CD4-positive, alpha-beta T cell treated with Interleukin-15 for 4 hours (primary cell): Measurements from ENCODE around the gene CPNE8.
"Not testable (repeated sequence)": the region's sequence is repeated elsewhere in the genome, so short reads cannot be mapped to it uniquely, and the experiment has no call there.

Experiments used
- DNase-seq: peaks from one replicate; pipeline ENCODE4 v3.0.0-alpha.2; 2020; ENCODE audit warnings: low spot score

The CPNE8 gene

DNA sequence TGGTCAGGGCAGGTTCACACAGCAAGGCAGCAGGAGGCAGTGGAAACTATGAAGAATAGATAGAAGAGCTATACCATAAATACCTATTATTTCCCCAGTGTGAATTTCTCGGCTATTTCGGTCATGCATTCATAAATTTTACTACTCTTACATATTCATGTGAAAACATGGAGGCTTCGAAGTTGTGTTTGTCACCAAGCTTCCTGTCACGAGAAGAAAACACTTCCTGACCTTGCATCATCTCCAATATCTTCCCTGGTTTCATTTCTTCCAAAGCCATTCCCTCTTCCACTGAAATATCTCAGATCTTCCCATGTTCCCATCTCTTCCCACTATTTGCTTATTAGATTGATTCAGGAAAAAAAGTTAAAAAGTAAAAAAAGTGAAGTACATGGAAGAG lies 80.4 kb downstream of the CPNE8 start:
- no peak for DNase-seq

DNA sequence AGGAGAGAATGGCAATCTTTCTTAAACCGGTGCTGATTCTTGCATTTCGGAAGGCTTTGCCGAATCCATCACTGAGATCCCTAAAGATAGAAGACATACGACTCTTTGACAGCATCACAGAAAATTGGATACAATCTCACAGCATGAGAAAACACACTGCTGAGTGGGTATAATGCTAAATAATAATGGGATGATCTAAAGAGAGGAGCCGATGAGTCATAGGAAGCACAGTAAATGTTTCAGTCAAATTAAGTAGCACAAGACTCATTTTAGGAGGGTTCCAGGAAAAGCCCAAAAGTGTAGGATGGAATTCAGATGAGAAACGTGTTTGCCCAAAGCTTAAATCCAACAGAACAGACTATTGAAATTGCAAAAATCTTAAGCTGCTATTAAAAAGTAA lies 81.7 kb downstream of the CPNE8 start:
- no peak for DNase-seq

DNA sequence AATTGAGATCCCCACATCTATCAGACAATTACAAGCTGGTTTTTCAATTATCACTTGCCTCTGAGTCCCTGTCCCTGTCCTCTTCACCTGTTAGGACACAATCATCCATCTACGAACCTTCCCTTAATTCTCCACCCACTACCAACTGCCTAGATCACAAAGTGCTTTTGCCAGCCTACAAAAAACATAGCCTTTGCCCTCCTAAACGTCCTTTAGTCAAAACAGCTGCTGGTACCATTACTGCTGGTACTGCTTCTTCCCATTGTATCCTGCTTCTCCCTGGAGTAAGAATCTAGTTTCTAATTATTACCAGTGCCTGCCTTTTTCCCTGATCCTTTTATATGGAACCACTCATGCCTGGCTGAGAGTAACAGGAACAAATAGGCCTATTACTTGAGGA lies 82.1 kb downstream of the CPNE8 start:
- no peak for DNase-seq

DNA sequence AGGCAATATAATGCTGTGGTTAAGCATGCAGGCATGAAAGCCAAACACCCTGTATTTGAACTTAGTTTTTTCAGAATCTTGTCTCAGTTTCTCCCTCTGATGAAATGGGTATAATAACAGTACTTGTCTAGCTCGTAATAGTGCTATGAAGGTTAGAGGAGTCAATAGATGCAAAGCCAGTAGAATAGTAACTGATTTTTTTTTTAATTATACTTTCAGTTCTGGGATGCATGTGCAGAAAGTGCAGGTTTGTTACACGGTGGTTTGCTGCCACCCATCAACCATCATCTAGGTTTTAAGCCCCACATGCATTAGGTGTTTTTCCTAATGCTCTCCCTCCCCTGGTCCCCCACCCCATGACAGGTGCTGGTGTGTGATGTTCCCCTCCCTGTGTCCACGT lies 87.4 kb downstream of the CPNE8 start:
- no peak for DNase-seq

DNA sequence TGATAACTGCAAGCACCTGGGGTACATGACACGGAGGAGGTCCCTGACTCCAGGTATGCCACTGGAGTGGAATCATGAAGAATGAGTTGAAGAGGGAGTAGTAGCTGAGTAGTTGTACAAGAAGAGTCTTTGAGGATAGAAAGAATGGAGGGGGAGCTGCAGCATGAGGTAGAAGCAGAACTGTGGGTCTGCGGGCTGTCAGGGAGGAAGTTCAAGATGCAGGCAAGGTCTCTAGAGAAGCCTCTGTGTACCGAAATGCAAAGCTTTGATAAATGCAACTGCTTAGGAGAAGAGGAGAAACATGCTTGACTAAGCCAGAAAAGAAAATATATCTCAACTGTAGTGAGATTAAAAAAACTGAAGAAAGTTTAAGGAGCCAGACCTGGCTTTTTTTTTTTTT lies 91.5 kb downstream of the CPNE8 start:
- DNase-seq, result no peak

DNA sequence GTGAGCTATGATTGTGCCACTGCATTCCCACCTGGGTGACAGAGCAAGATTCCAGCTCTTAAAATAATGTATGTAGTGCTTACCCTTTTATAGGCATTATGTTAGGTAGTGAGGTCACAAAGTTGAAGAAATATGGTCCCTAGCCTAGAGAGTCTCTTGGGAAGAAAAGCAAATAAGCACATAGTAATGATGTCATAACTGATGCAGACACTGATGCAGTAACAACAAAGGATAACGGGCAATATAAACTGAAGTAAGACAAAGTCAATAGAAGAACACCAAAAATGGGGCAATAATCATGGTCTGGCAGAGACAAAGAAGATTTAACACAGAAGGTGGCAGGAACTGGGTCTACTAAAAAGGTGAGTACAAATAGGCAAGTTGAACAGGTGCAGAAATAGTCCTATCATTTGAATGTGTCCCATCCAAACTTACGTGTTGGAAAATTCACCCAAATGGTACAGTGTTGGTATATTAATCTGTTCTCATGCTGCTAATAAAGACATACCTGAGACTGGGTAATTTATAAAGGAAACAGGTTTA lies 93.5 kb downstream of the CPNE8 start:
- DNase-seq, result no peak

DNA sequence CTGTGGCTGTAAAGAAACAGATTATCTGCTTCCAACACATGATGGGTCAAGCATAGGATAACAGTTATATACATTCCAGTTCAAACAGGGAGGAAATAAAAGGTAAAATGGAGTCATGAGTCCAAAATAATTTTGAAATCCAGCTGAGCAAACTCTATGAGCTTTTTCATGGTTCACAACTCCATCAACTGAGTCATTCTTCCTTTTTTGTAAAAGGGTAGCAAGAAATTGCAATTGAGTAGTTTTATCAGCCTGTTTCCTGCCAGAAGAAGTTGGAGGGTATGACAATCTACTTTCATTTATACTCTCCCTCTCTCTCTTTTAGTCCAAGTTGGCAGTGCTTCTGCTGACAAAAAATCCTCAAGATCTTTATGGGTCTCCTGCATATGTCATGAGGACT lies 95.6 kb downstream of the CPNE8 start:
- no peak for DNase-seq

DNA sequence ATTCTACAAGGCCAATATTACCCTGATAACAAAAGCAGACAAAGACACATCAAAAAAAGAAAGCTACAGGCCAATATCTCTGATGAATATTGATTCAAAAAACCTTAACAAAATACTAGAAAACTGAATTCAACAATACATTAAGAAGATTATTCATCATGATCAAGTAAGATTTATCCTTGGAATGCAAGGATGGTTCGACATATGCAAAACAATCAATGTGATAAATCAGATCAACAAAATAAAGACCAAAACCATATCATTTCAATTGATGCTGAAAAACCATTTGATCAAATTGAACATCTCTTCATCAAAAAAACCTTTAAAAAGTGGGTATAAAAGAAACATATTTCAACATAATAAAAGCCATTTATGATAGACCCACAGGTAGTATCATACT lies 117.3 kb downstream of the CPNE8 start:
- DNase-seq, result no peak

DNA sequence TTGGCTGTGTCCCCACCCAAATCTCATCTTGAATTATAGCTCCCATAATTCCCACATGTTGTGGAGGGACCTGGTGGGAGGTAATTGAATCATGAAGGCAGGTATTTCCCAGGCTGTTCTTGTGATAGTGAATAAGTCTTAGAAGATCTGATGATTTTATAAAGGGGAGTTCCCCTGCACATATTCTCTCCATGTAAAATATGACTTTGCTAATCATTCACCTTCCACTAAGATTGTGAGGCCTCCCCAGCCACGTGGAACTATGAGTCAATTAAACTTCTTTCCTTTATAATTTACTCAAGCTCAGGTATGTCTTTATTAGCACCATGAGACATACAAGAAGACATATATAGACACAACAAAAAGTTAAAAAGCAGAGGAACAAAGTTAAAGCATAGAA lies 120.0 kb downstream of the CPNE8 start:
- no peak for DNase-seq

DNA sequence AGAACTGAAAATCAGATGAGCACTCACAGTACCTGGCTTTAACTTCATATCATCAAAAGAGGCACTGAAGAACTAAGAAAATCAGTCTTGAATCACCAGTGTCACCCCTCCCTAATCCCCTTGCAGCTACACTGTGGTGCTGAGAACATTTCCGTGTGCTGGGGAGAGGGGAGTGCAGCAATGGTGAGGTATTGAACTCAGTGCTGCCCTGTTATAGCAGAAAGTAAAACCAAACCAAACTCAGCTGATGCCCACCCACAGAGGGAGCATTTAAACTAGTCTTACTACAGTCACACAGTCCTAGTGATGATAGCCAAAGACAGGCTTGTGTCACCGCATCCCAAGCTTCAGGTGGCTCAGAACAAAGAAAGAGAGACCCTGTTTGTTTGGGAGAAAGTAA lies 122.1 kb downstream of the CPNE8 start:
- DNase-seq, result no peak

DNA sequence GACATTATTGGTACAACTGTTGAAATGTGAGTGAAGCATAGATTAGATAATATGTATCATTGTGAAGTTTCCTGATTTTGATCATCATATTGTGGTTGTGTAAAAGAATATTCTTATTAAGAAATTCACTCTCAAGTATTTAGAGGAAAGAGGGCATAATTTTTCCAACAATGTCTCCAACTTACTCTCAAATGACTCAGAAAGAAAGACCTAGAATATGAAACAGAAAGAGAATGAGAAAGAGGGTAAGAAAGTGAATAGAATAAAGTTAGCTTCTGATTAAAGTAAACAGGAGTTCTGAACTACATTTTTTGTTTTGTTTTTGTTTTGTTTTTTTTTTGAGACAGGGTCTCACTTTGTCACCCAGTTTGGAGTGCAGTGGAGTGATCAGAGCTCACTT lies 123.0 kb downstream of the CPNE8 start:
- DNase-seq, result no peak

DNA sequence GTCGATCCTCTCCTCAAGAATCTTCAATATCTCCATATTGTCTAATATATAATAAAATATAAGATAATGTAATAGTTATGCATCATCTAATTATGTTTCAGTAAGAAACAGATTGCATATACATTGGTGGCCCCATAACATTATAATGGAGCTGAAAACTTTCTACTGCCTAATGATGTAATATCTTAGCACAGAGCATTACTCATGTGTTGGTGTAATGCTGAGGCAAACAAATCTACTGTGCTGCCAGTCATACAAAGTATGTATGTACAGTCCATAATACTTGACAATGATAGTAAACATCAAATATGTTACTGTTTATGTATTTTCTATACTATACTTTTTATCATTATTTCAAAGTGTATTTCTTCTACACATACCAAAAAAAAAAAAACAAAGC lies 128.7 kb downstream of the CPNE8 start:
- DNase-seq, result no peak

DNA sequence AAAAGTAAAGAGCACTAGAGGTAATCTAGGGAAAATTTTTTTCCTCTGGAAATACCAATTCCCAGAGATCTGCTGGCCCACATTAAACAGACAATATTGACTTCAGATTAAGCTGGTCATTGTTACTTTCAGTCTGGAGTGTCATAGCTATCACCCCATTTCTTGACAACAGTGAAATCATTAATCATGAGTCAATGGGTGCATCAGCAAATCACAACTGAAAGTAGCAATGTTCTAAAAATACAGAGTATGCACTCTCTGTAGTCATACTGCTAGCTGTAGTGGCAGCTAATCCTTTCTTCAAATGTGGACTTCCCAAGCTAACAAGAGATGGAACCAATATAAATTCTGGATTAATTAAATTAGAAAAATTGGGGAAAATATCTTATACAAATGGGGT lies 129.9 kb downstream of the CPNE8 start:
- DNase-seq, result no peak

DNA sequence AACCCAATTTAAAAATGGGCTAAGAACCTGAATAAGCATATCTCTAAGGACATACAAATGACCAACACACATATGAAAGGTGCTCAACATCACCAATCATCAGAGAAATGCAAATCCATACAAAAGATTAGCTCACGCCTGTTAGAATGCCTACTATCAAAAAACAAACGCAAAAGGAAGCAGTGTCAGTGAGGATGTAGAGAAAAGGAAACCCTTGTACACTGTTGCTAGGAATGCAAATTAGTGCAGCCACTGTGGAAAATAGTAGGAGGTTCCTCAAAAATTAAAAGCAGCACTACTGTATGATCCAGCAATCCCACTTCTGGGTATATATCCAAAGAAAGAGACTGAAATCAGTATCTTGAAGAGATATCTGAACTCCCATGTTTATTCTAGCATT lies 133.0 kb downstream of the CPNE8 start:
- DNase-seq, result no peak

DNA sequence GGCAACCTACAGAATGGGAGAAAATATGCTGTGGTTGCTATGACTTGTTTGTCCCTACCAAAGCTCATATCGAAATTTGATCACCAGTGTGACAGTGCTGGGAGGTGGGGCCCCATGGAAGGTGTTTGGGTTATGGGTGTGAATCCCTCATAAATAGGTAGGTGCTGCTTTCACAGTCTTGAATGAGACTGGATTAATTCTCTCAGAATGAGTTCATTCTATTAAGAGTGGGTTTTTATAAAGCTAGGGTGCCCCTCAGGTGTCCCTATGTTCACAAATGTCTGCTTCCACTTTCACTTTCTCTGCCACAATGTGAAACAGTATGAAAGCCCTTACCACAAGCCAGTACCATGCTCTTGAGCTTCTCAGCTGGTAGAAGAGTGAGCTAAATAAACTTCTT lies 133.5 kb downstream of the CPNE8 start:
- DNase-seq, result peak; percentile 17

DNA sequence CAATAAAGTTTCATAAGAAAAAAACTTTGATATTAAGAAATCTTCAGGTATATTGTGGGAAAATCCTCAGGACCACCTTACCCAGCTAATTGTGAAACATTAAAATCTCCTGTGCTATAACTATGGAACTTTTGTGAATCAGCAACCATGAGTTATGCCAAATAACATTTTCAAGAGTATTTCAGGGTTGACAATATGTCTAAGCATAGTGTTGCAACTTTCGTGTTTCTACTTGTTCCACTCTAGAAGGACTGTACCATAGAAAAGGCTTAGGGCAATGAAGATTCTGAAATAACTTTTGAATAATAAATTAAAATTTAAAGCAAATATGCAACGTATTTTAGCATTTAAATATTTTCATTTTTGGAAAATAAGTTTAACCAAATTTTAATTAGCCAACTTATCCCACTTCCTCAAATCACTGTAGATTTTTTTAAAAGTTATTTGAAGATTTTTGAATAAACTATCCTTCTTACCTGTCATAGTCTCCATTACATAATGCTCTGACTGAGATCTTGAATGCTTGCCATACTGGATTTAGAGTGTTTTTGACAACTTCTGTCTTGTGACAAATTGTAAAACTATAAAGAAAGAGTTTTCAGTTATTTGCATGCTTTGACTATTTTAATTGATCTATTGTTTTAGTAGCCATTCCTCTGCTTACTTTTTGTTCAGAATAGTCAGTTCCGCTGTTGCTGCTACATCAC lies 143.6 kb downstream of the CPNE8 start:
- no peak for DNase-seq

DNA sequence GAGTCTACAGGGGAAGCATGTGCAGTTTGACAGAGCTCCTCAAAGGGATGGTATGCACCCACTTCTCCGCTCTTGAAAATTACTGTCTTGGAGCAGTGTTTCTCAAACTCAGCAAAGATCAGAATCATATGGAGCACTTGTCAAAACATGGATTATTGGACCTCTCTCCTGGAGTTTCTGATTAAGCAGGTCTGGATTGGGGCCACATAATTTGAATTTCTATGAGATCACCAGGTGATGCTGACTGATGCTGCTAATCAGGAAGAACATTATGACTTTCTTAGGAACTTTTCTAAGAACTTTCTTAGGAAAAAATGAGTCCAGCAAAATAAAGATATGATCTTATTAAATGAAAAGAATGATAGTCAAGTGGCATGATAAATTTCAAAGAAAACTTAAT lies 144.3 kb downstream of the CPNE8 start:
- no peak for DNase-seq

DNA sequence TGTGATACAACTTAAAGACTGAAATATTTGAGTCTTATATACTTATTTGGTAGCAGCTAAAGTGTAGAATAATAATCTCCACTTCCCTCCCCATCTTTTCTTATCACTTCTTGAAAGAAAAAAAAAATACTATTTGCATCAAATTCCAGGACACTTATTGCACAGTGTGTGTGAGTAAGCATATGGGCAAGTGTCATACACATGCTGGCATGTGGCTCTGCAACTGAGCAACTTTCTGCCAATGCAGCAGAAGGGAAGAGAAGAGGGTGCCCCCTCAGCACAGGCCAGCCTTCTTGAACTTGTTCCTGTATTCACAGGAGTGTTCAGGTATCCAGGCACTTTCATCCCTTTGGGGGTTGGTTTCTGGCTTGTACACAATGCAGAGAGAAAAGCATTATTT lies 145.8 kb downstream of the CPNE8 start:
- no peak for DNase-seq

DNA sequence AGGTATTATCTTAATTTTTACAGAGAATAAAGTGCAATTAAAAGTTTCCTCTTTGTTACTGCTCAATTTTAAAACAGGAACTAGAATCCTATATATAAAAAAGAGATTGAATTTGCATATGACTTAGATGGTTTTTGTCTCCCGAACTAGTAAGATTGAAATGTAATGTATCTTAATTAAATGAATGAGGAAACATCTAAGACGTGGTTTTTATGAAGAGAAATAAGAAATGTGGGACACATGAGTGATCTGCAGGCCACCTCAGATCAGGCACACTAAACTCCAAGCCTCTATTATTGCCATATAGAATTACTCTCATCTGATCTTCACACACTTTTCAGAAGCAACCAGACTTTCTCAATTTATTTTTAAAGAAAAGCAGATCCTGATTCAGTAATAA lies 158.6 kb downstream of the CPNE8 start:
- no peak for DNase-seq

DNA sequence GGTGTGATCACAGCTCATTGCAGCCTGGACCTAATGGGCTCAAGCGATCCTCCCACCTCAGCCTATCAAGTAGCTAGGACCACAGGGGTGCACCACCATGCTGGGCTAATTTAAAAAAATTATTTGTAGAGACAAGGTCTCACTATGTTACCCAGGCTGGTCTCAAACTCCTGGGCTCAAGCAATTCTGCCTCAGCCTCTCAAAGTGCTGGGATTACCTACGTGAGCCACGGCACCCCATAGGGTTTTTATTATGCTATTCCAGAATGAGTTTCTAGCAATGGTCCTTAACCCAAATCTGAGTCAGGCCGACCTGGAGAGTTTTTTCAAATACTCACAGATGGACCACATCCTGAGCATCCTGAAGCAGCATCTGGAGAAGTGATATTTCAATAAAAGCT lies 159.8 kb downstream of the CPNE8 start:
- DNase-seq, result no peak

DNA sequence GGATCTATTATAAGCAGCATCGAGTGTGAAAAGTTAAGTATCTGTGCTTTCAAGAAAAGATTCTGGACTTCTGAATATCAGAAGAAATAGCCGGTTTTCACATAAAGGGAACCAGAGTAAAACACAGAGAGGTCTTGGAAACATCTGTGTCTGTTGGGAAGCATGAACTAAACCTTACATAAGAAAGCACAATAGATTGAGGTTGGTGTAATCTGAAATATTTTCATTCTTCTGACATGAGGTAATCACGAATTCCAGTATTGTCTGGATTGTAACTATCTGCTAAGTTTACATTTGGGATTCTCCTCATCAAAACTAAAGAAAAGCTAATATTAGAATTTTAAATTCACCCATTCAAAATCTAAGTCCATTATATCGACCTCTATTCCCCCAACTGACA lies 161.3 kb downstream of the CPNE8 start:
- no peak for DNase-seq

DNA sequence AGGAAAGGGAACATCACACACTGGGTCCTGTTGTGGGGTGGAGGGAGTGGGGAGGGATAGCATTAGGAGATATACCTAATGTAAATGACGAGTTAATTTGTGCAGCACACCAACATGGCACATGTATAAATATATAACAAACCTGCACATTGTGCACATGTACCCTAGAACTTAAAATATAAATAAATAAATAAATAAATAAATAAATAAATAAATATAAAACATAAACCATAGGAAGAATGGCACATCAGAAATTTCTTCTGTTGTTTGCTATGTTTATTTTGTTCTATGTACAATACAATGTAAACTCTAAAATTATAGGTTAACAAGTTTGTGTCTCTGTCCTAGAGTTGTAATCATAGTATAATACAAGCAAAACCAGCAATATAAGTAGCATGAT lies 162.9 kb downstream of the CPNE8 start:
- not testable (repeated sequence) for DNase-seq

DNA sequence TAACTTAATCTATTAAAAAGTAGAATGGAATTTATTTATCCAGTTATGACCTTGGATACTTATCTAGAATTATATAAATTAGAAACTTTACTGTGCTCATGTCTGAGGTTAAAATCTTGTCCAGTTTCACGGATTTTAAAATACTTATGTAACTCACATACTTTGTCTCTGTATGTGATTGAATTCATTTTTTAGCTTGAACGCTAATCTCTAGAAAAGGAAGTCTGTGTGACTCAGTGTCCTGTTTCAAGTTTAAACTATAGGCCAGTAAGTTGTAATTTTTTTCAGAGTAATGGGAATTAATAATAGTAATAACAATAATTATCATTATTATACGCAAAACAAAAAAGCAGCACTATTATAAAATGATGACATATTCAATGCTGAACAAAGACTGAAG lies 168.6 kb downstream of the CPNE8 start:
- DNase-seq, result no peak

DNA sequence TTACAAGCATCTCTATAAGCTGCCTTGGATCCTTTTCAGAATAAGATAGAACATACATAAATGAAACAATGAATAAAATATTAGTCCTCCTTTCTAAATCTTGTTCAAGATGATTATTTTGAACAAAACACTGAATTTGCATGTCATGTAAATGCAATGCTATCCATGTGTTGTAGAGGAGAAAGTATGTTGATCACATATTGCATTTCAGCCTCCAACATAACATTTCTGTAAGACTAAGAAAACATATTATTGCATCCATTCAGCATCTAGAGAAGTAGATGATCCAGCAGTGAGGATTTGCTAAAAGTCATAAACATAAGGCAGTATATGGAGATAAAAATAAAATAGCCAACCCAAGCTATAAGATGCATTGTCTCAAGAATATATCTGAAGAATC lies 172.6 kb downstream of the CPNE8 start:
- no peak for DNase-seq

DNA sequence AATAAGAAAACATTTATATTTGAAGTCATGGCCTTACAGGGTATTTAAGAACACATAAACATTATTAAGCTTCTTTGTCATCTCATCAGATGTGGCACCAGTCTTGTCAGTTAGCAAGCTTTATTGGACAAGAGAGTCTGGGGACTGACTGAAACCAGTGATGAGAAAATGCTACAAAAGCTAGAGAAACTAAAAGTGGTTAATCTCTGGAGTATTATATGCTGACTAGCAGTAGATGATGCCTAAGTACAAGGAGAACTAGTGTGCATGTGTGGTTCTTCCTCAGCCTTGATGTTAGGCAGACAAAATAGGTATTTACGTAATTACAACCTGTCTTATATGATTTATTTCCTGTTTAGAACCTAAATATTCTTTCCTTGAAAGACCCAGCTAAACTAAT lies 176.5 kb downstream of the CPNE8 start:
- no peak for DNase-seq
